NB4 (cell line): ENCODE measurements around the gene ENTPD6.

Experiments used
- MAX ChIP-seq: IDR thresholded peaks from 2 replicates; pipeline ENCODE4 v1.6.1; 2011; ENCODE audit warnings: low read depth, low read length
- MYC ChIP-seq: IDR thresholded peaks from 2 replicates; pipeline ENCODE4 v1.6.1; 2011; ENCODE audit warnings: low read depth, low read length
- POLR2A ChIP-seq: IDR thresholded peaks from 2 replicates; pipeline ENCODE4 v1.6.1; 2011; ENCODE audit warnings: mild to moderate bottlenecking; ENCODE audit not compliant: insufficient read length; ENCODE audit errors: extremely low read depth
- TF ChIP-seq, protein P1 (sequence below): IDR thresholded peaks from one replicate; pipeline ENCODE4 v1.5.1; 2012; ENCODE audit warnings: low read depth, low read length

GRCh38 chr20:25173321-25173720 lies 22.2 kb upstream of the ENTPD6 start:
- TF ChIP-seq, protein P1, sequence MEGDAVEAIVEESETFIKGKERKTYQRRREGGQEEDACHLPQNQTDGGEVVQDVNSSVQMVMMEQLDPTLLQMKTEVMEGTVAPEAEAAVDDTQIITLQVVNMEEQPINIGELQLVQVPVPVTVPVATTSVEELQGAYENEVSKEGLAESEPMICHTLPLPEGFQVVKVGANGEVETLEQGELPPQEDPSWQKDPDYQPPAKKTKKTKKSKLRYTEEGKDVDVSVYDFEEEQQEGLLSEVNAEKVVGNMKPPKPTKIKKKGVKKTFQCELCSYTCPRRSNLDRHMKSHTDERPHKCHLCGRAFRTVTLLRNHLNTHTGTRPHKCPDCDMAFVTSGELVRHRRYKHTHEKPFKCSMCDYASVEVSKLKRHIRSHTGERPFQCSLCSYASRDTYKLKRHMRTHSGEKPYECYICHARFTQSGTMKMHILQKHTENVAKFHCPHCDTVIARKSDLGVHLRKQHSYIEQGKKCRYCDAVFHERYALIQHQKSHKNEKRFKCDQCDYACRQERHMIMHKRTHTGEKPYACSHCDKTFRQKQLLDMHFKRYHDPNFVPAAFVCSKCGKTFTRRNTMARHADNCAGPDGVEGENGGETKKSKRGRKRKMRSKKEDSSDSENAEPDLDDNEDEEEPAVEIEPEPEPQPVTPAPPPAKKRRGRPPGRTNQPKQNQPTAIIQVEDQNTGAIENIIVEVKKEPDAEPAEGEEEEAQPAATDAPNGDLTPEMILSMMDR: no peak
- TF ChIP-seq MAX (no peak), POLR2A (no peak), MYC (no peak)
